Glutamatergic neuron (in vitro differentiated cells): Measurements from ENCODE around the gene TMPRSS7. TPM values are rescaled to one million over a fixed set of nuclear protein-coding genes. Genes with fewer than 3 reads are reported as not detected.

ENCODE experiments used
- DNase-seq: peaks from one replicate; pipeline ENCODE4 v3.0.0; 2022
- H3K27ac Mint-ChIP-seq: one replicate; pipeline ENCODE4 v1.8.0; 2020; ENCODE audit warnings: mild to moderate bottlenecking, mixed read lengths, inconsistent platforms; ENCODE audit not compliant: unreplicated experiment
- H3K27me3 Mint-ChIP-seq: one replicate; pipeline ENCODE4 v1.8.0; 2020; ENCODE audit warnings: mild to moderate bottlenecking, moderate library complexity, mixed read lengths, inconsistent platforms; ENCODE audit not compliant: unreplicated experiment
- H3K36me3 Mint-ChIP-seq: one replicate; pipeline ENCODE4 v1.8.0; 2020; ENCODE audit warnings: mild to moderate bottlenecking, mixed read lengths, inconsistent platforms; ENCODE audit not compliant: unreplicated experiment
- H3K4me1 Mint-ChIP-seq: one replicate; pipeline ENCODE4 v1.8.0; 2020; ENCODE audit warnings: mild to moderate bottlenecking, low read depth, mixed read lengths, inconsistent platforms; ENCODE audit not compliant: unreplicated experiment
- H3K4me3 Mint-ChIP-seq: one replicate; pipeline ENCODE4 v1.8.0; 2020; ENCODE audit warnings: mild to moderate bottlenecking, mixed read lengths, inconsistent platforms; ENCODE audit not compliant: unreplicated experiment
- H3K9me3 Mint-ChIP-seq: one replicate; pipeline ENCODE4 v1.8.0; 2020; ENCODE audit warnings: mild to moderate bottlenecking, moderate library complexity, mixed read lengths, inconsistent platforms; ENCODE audit not compliant: unreplicated experiment
- total RNA-seq: library from RNA; stranded (reverse); fragmentation: NEBNext Ultra II Directional; extraction: Animal tissue kit (Norgen Biotek cat#: 25700); gene quantifications from one replicate; pipeline ENCODE4 v1.2.1, GENCODE V29; 2021; ENCODE audit not compliant: unreplicated experiment
- TF ChIP-seq, protein P1 (sequence below): fragments of 200-600 bp; sonication (generic); IDR thresholded peaks from one replicate; pipeline ENCODE4 v1.5.0; 2021; ENCODE audit not compliant: partially characterized antibody, unreplicated experiment

Gene TMPRSS7
- total RNA-seq, 1 donor from 2014 or later: not detected

DNA sequence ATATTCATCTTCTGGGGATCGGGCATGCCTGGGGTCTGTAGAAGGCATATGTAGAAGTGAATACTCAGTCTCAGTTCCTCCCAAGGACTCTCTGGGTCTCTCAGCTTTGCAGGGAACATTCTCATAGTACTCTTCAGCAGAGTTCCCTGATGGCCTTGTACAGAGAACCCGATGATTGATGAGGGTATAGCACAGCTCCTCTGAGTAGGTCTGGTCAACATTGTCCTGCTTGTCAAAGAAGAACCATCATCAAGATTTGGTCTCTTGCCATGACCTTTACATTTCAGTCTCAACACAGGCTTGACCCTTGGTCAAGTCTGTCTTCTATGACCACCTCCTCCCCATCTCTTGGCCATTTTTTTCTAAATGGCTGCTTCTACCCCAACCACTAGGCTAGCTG lies 89.0 kb downstream of the TMPRSS7 start:
- TF ChIP-seq, protein P1, sequence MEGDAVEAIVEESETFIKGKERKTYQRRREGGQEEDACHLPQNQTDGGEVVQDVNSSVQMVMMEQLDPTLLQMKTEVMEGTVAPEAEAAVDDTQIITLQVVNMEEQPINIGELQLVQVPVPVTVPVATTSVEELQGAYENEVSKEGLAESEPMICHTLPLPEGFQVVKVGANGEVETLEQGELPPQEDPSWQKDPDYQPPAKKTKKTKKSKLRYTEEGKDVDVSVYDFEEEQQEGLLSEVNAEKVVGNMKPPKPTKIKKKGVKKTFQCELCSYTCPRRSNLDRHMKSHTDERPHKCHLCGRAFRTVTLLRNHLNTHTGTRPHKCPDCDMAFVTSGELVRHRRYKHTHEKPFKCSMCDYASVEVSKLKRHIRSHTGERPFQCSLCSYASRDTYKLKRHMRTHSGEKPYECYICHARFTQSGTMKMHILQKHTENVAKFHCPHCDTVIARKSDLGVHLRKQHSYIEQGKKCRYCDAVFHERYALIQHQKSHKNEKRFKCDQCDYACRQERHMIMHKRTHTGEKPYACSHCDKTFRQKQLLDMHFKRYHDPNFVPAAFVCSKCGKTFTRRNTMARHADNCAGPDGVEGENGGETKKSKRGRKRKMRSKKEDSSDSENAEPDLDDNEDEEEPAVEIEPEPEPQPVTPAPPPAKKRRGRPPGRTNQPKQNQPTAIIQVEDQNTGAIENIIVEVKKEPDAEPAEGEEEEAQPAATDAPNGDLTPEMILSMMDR: no peak
- H3K4me3 Mint-ChIP-seq: no peak overlapping the region
- no peaks in the 10 kb centered on the region for H3K9me3 Mint-ChIP-seq
- H3K4me1 Mint-ChIP-seq: peaks cover 34% of the 10 kb centered on the region
- no peak for DNase-seq
- H3K27me3 Mint-ChIP-seq: no peaks in the 10 kb centered on the region
- H3K27ac Mint-ChIP-seq: no peak overlapping the region
- no peaks in the 10 kb centered on the region for H3K36me3 Mint-ChIP-seq

DNA sequence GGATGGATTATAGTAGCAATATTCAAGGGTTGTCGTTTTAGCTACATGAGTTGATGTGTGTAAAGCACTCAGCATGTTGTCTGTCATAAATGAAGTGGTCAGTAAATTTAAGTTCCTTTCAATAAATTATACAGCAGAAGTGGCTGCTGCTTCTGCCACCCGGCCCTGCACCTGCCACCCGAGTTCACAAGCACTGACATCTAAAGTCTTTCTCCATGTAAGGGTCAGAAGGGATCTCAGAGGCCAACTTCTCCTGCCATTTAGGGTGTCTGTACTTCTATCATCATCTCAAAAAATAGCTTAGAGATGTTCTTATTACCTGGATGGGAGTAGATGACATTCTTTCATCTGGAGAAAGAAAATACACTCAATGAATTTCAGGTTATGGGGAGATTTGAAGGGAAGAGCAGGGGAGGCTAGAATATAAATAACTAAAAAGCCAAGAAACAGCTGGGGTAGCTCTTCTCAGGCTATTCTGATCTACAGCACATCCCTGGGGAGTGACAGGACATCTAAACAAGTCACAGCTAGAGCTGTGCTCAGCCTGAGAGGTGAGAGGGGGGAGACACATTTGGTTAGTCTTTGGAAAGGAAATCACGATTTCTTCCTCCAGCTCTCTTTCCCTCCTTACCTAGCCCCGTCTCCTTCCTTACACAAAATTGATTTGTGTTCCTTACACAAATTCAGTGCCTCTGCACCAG lies 90.5 kb downstream of the TMPRSS7 start:
- Mint-ChIP-seq H3K27me3 (no peaks in the 10 kb centered on the region), H3K4me3 (no peak overlapping the region), H3K27ac (no peak overlapping the region), H3K4me1 (peaks cover 30% of the 10 kb centered on the region), H3K36me3 (no peaks in the 10 kb centered on the region), H3K9me3 (no peaks in the 10 kb centered on the region)
- TF ChIP-seq, protein P1: no peak
- DNase-seq: no peak

DNA sequence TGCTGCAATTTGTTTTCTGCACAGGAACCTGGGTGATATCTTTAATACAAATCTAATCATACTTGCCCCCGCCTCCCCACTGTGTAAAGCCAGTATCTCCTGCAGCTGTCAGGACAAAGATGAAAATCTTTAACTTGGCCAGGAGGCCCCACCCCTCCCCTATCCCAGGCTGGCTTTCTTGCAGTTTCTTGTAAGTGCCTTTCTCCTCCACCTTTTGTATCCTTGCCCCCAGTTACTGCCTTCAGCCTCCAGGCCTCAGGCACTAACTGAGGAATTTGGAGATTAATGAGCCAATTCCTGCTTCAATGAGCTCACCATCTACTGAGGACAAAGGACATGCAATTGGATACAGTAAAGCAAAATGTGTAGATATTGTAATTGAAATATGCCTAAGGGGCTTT lies 92.0 kb downstream of the TMPRSS7 start:
- Mint-ChIP-seq H3K4me1 (peaks cover 26% of the 10 kb centered on the region), H3K4me3 (no peak overlapping the region), H3K36me3 (no peaks in the 10 kb centered on the region), H3K27me3 (no peaks in the 10 kb centered on the region), H3K27ac (no peak overlapping the region), H3K9me3 (no peaks in the 10 kb centered on the region)
- DNase-seq: no peak
- TF ChIP-seq, protein P1: no peak

DNA sequence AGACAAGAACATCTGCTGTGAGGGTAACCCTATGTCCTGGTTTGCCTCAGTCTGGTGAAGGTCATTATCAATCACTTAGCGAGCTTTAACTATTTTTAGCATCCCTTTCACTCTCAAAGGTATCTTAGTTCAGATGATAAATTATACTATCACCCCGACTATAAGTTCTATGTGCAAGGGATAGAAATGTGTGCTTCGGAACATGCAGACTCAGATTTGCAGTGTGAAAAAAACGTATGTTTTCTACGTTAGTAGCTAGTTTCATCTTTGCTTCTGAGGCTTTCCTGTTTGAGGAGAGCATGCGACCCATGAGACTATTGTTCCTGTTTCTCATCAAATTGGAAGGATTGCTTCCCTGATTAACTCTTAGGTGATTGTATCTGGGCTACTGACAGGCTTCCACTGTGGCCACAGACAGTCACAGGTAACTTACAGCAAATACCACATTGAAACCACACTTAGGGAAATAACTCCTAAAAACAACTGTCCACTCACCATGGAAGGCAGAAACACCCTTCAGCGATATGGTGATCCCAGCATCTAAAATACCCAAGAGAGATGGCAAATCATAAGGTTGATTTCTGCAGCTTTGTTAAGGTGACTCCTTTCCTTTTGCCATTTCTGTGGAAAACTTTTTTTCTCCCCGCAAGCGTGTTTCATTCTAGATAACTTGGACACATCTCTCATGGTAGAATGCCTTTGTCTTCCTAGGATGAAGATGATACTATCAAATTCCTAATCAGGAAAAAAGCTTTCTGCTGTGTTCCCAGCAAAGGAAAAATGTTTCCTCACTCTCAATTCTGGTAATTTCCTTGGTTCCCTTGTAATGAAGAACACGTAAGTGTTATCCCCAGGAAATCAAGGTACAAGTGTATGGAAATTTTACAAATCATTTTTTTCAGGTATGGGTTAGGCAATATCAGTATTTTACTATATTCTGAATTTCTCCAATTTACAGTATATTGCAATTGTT lies 93.3 kb downstream of the TMPRSS7 start:
- H3K9me3 Mint-ChIP-seq: no peaks in the 10 kb centered on the region
- TF ChIP-seq, protein P1: no peak
- H3K27me3 Mint-ChIP-seq: no peaks in the 10 kb centered on the region
- no peaks in the 10 kb centered on the region for H3K36me3 Mint-ChIP-seq
- H3K27ac Mint-ChIP-seq: no peak overlapping the region
- no peak overlapping the region for H3K4me3 Mint-ChIP-seq
- H3K4me1 Mint-ChIP-seq: peaks cover 26% of the 10 kb centered on the region
- no peak for DNase-seq
